K562 (cell line): ENCODE data around the gene TOP3A. TPM values are rescaled to one million over a fixed set of nuclear protein-coding genes. Genes with fewer than 3 reads are reported as not detected.

ENCODE experiments used
- ATAC-seq: fragments of 200-7000 bp; cut with Tn5 transposase; 3 replicates; pipeline ENCODE4 v1.9.1; 2020; ENCODE audit warnings: moderate library complexity
- BruUV-seq: library from RNA; stranded (reverse); fragments of 400-500 nt; replicated peaks from 2 replicates; lab custom pipeline; 2021; lab: Mats Ljungman, UMichigan
- CTCF ChIA-PET: fragments of 300-600 bp; formaldehyde crosslinking; extraction: SDS; loops from one replicate; lab custom pipeline; 2021; ENCODE audit warnings: low intra/inter-chr PET ratio; lab: Yijun Ruan, JAX
- POLR2A ChIA-PET: fragments of 300-600, 350-650 bp; sonication (Branson Sonifier 250); formaldehyde crosslinking; extraction: SDS; loops from one replicate; lab custom pipeline; 2021; ENCODE audit warnings: antibody characterized with exemption, inconsistent platforms; lab: Yijun Ruan, JAX
- DNase-seq, 4 experiments: peaks; one replicate each; pipeline versions ENCODE4 v3.0.0 to v3.0.0-alpha.2; 2011 to 2018; ENCODE audit warnings: low spot score in 3 of 4, mixed read lengths in 3 of 4; ENCODE audit errors: extremely low read depth in 1 of 4
- FAIRE-seq: peaks from 2 replicates; lab custom pipeline; 2011; peaks lifted over from hg19 to GRCh38; lab: Jason Lieb, UNC
- H2AFZ ChIP-seq: 2 replicates; pipeline ENCODE4 v1.6.0; 2011; ENCODE audit warnings: low read depth, low read length, control low read depth, inconsistent platforms
- H3K27ac ChIP-seq: fragments of 200-600 bp; 3 replicates; pipeline ENCODE4 v1.8.0; 2011; ENCODE audit warnings: low read depth, mild to moderate bottlenecking, control low read depth, inconsistent platforms, low read length, moderate library complexity, mixed read lengths; ENCODE audit errors: extremely low read depth
- H3K27me3 ChIP-seq, 2 experiments: fragments of 300-600 bp in 1 of 2; 2 replicates in 1 of 2; 3 replicates in 1 of 2; pipeline versions ENCODE4 v1.6.0 to v1.8.0; 2011; ENCODE audit warnings: inconsistent platforms in 2 of 2, low read length in 2 of 2, mild to moderate bottlenecking in 1 of 2, mixed read lengths in 1 of 2, moderate library complexity in 1 of 2; ENCODE audit not compliant: control insufficient read depth in 2 of 2, insufficient read depth in 2 of 2
- H3K36me3 ChIP-seq: fragments of 300-600 bp; 3 replicates; pipeline ENCODE4 v1.8.0; 2011; ENCODE audit warnings: mild to moderate bottlenecking, low read length, inconsistent platforms; ENCODE audit not compliant: control insufficient read depth, insufficient read depth
- H3K4me1 ChIP-seq, 2 experiments: fragments of 200-600 bp in 1 of 2; replicated peaks in 1 of 2; 2 replicates in 1 of 2; 3 replicates in 1 of 2; pipeline versions ENCODE4 v1.5.1 to v1.8.0; 2011; ENCODE audit warnings: inconsistent platforms in 2 of 2, low read length in 2 of 2, mild to moderate bottlenecking in 1 of 2, mixed read lengths in 1 of 2, moderate library complexity in 1 of 2; ENCODE audit not compliant: control insufficient read depth in 2 of 2, insufficient read depth in 2 of 2
- H3K4me2 ChIP-seq: 2 replicates; pipeline ENCODE4 v1.6.1; 2011; ENCODE audit warnings: low read length, control low read depth, inconsistent platforms, mixed read lengths; ENCODE audit not compliant: insufficient read depth
- H3K4me3 ChIP-seq: fragments of 200-600 bp; sonication (generic), shearing (Covaris generic); 2 replicates; pipeline ENCODE4 v1.5.1; 2016; ENCODE audit warnings: control low read depth, inconsistent platforms
- H3K79me2 ChIP-seq: fragments of 200-600 bp; 3 replicates; pipeline ENCODE4 v1.8.0; 2011; ENCODE audit warnings: low read length, inconsistent platforms; ENCODE audit not compliant: control insufficient read depth, insufficient read depth
- H3K9ac ChIP-seq, 2 experiments: 2 replicates each; pipeline versions ENCODE4 v1.6.0 to v1.6.1; 2011; ENCODE audit warnings: low read depth in 2 of 2, low read length in 2 of 2, control low read depth in 1 of 2, inconsistent platforms in 1 of 2, mild to moderate bottlenecking in 1 of 2, mixed read lengths in 1 of 2; ENCODE audit not compliant: insufficient read depth in 1 of 2
- H3K9me1 ChIP-seq: one replicate; pipeline ENCODE4 v1.6.0; 2011; ENCODE audit warnings: inconsistent platforms, mild to moderate bottlenecking, low read length, moderate library complexity; ENCODE audit not compliant: control insufficient read depth, insufficient read depth
- H3K9me3 ChIP-seq: replicated peaks from 2 replicates; pipeline ENCODE4 v1.5.1; 2011; ENCODE audit warnings: low read depth, low read length, inconsistent platforms; ENCODE audit not compliant: control insufficient read depth, insufficient read depth
- H4K20me1 ChIP-seq: replicated peaks from 2 replicates; pipeline ENCODE4 v1.6.1; 2011; ENCODE audit warnings: low read length, inconsistent platforms, mixed read lengths; ENCODE audit not compliant: control insufficient read depth, insufficient read depth
- ATF1 ChIP-seq, 2 experiments: fragments of 450-650 bp in 1 of 2; IDR thresholded peaks; 2 replicates each; pipeline ENCODE4 v1.6.1; 2016; ENCODE audit warnings: missing compliant biosample characterization in 1 of 2, missing genetic modification characterization in 1 of 2
- CCNT2 ChIP-seq: IDR thresholded peaks from 2 replicates; pipeline ENCODE4 v1.6.1; 2011; ENCODE audit warnings: borderline replicate concordance, low read depth, mild to moderate bottlenecking, moderate library complexity, mixed read lengths, low read length; ENCODE audit not compliant: insufficient read length; ENCODE audit errors: extremely low read depth
- ESRRA ChIP-seq: fragments of 450-650 bp; IDR thresholded peaks from 2 replicates; pipeline ENCODE4 v1.6.1; 2014; ENCODE audit warnings: low read depth, mild to moderate bottlenecking, moderate library complexity, borderline replicate concordance
- NFIX ChIP-seq: fragments of 250-450 bp; sonication (Bioruptor Pico); IDR thresholded peaks from 2 replicates; pipeline ENCODE4 v1.4.0; 2020; ENCODE audit warnings: low read depth, mild to moderate bottlenecking, moderate library complexity
- RFX5 ChIP-seq: IDR thresholded peaks from 2 replicates; pipeline ENCODE4 v1.6.1; 2011; ENCODE audit warnings: low read depth, mild to moderate bottlenecking, improper control_type of control experiment, low read length
- TFAM ChIP-seq: fragments of 250-450 bp; sonication (Bioruptor Pico); conservative IDR thresholded peaks from 2 replicates; pipeline ENCODE4 v1.5.0; 2021; ENCODE audit warnings: mild to moderate bottlenecking, moderate library complexity
- ZNF217 ChIP-seq: sonication (generic); formaldehyde crosslinking; IDR thresholded peaks from 2 replicates; pipeline ENCODE4 v1.8.0; 2022; ENCODE audit warnings: mild to moderate bottlenecking, missing genetic modification reagents
- WGBS: fragments of 100-300 bp; shearing (Covaris generic); methylation state at CpG from one replicate; pipeline ENCODE4 v1.1.6; 2016; ENCODE audit warnings: low coverage, mixed read lengths; ENCODE audit not compliant: insufficient coverage; ENCODE audit errors: missing lambda C conversion rate; 5-methylcytosine and 5-hydroxymethylcytosine counted together
- in situ Hi-C: fragments of 300-500 bp; cut with MboI; formaldehyde crosslinking; loops from 4 replicates; pipeline ENCODE4 v1.15.0; 2018; ENCODE audit warnings: inconsistent platforms, mixed read lengths
- intact Hi-C: fragments of 100-400 bp; cut with micrococcal nuclease; formaldehyde crosslinking; loops from 2 replicates; pipeline ENCODE4 v1.14.2; 2022
- polyA plus RNA-seq, 8 experiments: library from polyadenylated mRNA; depleted of rRNA in 4 of 8; stranded (reverse) in 5 of 8; unstranded in 3 of 8; fragments of >200 nt; fragmentation: Nextera tagmentation in 2 of 8; fragmentation: Illumina TruSeq in 1 of 8; extraction: Ambion mirVana in 2 of 8; extraction: Trizol in 1 of 8; gene quantifications; 2 replicates each; pipeline versions ENCODE4 v1.2.1 to v1.2.3, GENCODE V29; 2011 to 2014; ENCODE audit warnings: inconsistent platforms in 1 of 8, missing spikeins in 1 of 8
- total RNA-seq, 7 experiments: library from RNA; depleted of rRNA in 6 of 7; stranded (reverse); fragments of >200 nt in 6 of 7; fragmentation: Illumina TruSeq in 2 of 7; extraction: Trizol in 2 of 7; gene quantifications; 2 replicates each; pipeline versions ENCODE4 v1.2.1 to v1.2.3, GENCODE V29; 2011 to 2021; ENCODE audit warnings: low replicate concordance in 1 of 7
- TF ChIP-seq, protein P1 (sequence below): fragments of 250-450 bp; sonication (Bioruptor Pico); IDR thresholded peaks from 2 replicates; pipeline ENCODE4 v1.5.0; 2021
- TF ChIP-seq, protein P2 (sequence below): sonication (generic); formaldehyde crosslinking; IDR thresholded peaks from 2 replicates; pipeline ENCODE4 v1.8.1; 2022; ENCODE audit warnings: missing genetic modification reagents
- TF ChIP-seq, protein P3 (sequence below): sonication (generic); formaldehyde crosslinking; IDR thresholded peaks from 2 replicates; pipeline ENCODE4 v1.8.0; 2022; ENCODE audit warnings: mild to moderate bottlenecking, missing genetic modification reagents, borderline replicate concordance

TOP3A gene
- total and polyA plus RNA-seq, 9 of the 15 experiments (the other 6 are each of a cell fraction or from before 2014, with no cell fraction given) = 5.2 to 49.7 (median 24.7) TPM

DNA sequence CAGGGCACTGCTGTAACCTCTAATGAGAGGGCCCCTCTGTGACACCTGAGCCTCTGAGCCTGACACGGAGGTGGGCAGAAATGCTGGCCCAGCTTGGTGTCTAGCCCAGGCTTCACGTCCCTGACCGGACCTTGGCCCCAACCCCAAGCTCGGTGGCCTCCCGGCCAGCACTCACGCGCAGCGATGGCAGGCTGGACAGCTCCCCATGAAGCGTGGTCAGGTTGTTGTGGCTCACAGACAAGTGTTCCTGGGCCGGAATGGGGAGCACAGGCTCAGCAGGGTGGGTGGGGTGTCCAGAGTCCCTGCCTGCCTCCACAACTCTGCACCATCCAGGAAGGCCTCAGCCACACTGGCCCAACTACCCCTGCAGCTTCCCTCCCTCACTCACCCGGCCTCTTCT is 58.4 kb downstream of the TOP3A start:
- Histone ChIP-seq H3K9me3 (no peaks in the 10 kb centered on the region), H3K4me1 (peaks cover 14 to 52% of the 10 kb centered on the region in 2 experiments; a peak in 4 of 5 replicates), H3K9ac (peak overlapping the region in 1 of 2 experiments; percentile 93; a peak in 2 of 4 replicates), H4K20me1 (no peaks in the 10 kb centered on the region), H3K36me3 (peaks cover 38% of the 10 kb centered on the region; the same call in 1 of the 3 replicates), H3K79me2 (peaks cover 21% of the 10 kb centered on the region), H3K27ac (no peak overlapping the region), H2AFZ (no peak overlapping the region), H3K9me1 (no peaks in the 10 kb centered on the region), H3K27me3 (no peaks in the 10 kb centered on the region), H3K4me3 (no peak overlapping the region), H3K4me2 (no peak overlapping the region)
- intact Hi-C loops (no loop called here), in situ Hi-C loops (no loop called here)
- no peak for ATAC-seq
- ChIA-PET CTCF (no interaction called here), POLR2A (interaction anchor here (0.9 kb wide), 2 partner anchors 15 to 65 kb away, joined by 3 read pairs; no protein-coding TSS in a partner anchor)
- TF ChIP-seq ATF1 (CRISPR knock-in tag; IDR thresholded peaks at IDR 0.05) = no peak
- no peak for TF ChIP-seq ATF1 (tag; IDR thresholded peaks at IDR 0.05)
- TF ChIP-seq RFX5 = no peak
- no peak for TF ChIP-seq ZNF217 (CRISPR knock-in tag)
- TF ChIP-seq, protein P1, sequence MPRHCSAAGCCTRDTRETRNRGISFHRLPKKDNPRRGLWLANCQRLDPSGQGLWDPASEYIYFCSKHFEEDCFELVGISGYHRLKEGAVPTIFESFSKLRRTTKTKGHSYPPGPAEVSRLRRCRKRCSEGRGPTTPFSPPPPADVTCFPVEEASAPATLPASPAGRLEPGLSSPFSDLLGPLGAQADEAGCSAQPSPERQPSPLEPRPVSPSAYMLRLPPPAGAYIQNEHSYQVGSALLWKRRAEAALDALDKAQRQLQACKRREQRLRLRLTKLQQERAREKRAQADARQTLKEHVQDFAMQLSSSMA (CRISPR knock-in tag) = no peak
- TF ChIP-seq CCNT2 = no peak
- TF ChIP-seq, protein P2, sequence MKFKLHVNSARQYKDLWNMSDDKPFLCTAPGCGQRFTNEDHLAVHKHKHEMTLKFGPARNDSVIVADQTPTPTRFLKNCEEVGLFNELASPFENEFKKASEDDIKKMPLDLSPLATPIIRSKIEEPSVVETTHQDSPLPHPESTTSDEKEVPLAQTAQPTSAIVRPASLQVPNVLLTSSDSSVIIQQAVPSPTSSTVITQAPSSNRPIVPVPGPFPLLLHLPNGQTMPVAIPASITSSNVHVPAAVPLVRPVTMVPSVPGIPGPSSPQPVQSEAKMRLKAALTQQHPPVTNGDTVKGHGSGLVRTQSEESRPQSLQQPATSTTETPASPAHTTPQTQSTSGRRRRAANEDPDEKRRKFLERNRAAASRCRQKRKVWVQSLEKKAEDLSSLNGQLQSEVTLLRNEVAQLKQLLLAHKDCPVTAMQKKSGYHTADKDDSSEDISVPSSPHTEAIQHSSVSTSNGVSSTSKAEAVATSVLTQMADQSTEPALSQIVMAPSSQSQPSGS (CRISPR knock-in tag) = no peak
- TF ChIP-seq NFIX = no peak
- TF ChIP-seq TFAM = no peak
- TF ChIP-seq, protein P3, sequence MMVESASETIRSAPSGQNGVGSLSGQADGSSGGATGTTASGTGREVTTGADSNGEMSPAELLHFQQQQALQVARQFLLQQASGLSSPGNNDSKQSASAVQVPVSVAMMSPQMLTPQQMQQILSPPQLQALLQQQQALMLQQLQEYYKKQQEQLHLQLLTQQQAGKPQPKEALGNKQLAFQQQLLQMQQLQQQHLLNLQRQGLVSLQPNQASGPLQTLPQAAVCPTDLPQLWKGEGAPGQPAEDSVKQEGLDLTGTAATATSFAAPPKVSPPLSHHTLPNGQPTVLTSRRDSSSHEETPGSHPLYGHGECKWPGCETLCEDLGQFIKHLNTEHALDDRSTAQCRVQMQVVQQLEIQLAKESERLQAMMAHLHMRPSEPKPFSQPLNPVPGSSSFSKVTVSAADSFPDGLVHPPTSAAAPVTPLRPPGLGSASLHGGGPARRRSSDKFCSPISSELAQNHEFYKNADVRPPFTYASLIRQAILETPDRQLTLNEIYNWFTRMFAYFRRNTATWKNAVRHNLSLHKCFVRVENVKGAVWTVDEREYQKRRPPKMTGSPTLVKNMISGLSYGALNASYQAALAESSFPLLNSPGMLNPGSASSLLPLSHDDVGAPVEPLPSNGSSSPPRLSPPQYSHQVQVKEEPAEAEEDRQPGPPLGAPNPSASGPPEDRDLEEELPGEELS (CRISPR knock-in tag) = no peak
- no peak for TF ChIP-seq ESRRA
- BruUV-seq = no TSS peak
- FAIRE-seq = no peak
- no peak for DNase-seq
- WGBS = 88% methylated on average over 7 of the region's 11 CpGs
